ENCODE measurements around the gene IMMP2L. TPM values are rescaled to one million over a fixed set of nuclear protein-coding genes. Genes with fewer than 3 reads are reported as not detected.

IMMP2L gene
- total RNA-seq, 2 experiments from 2014 or later: 5.2 to 6.5 TPM

DNA sequence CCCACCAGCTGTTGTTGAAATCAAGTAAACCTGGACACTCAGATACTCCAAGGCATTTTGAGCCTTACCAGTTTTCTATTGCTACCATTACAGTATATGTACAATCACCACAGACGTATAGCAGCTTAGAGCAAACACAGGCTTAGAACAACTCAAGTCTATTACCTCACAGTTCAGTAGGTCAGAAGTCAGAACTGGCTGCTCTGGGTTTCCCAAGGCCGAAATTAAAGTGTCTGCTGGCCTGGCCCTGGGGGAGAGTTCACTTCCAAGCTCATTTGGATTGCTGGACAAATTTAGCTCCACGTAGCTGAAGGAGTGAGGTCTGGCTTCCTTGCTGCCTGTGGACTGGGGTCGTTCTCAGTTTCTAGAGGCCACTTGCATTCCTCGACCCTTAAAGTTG is 731.5 kb downstream of the IMMP2L start:
- Mint-ChIP-seq H3K9me3 (peaks cover 5% of the 10 kb centered on the region), H3K4me3 (no peak overlapping the region), H3K27ac (no peak overlapping the region), H3K36me3 (ENCODE audit: low read depth) (peaks cover 4% of the 10 kb centered on the region), H3K27me3 (no peaks in the 10 kb centered on the region), H3K4me1 (peaks cover 14% of the 10 kb centered on the region)
- no peak for DNase-seq
- ChIA-PET POLR2A (no interaction called here), CTCF (no interaction called here)

- H3K9me3 Mint-ChIP-seq: peaks cover 4% of the 10 kb centered on the region
- H3K36me3 Mint-ChIP-seq (ENCODE audit: low read depth): peaks cover 2% of the 10 kb centered on the region
- DNase-seq: no peak
- POLR2A ChIA-PET: no interaction called here
- H3K4me3 Mint-ChIP-seq: no peak overlapping the region
- no peak overlapping the region for H3K27ac Mint-ChIP-seq
- peaks cover 3% of the 10 kb centered on the region for H3K4me1 Mint-ChIP-seq
- CTCF ChIA-PET: no interaction called here
- H3K27me3 Mint-ChIP-seq: no peaks in the 10 kb centered on the region
These were observed 734.4 kb downstream of the IMMP2L start for GRCh38 chr7:110827936-110828335.

GRCh38 chr7:110827287-110827855 is 734.9 kb downstream of the IMMP2L start:
- peaks cover 3% of the 10 kb centered on the region for H3K4me1 Mint-ChIP-seq
- DNase-seq: no peak
- H3K9me3 Mint-ChIP-seq: peaks cover 4% of the 10 kb centered on the region
- H3K36me3 Mint-ChIP-seq (ENCODE audit: low read depth): peaks cover 2% of the 10 kb centered on the region
- H3K27ac Mint-ChIP-seq: no peak overlapping the region
- no peaks in the 10 kb centered on the region for H3K27me3 Mint-ChIP-seq
- POLR2A ChIA-PET: no interaction called here
- no peak overlapping the region for H3K4me3 Mint-ChIP-seq
- CTCF ChIA-PET: no interaction called here

- ChIA-PET POLR2A (no interaction called here), CTCF (no interaction called here)
- Mint-ChIP-seq H3K27ac (no peak overlapping the region), H3K36me3 (ENCODE audit: low read depth) (peaks cover 3% of the 10 kb centered on the region), H3K4me1 (no peaks in the 10 kb centered on the region), H3K4me3 (no peak overlapping the region), H3K9me3 (peaks cover 10% of the 10 kb centered on the region), H3K27me3 (no peaks in the 10 kb centered on the region)
- no peak for DNase-seq
These were observed 748.3 kb downstream of the IMMP2L start for GRCh38 chr7:110813986-110814385.

DNA sequence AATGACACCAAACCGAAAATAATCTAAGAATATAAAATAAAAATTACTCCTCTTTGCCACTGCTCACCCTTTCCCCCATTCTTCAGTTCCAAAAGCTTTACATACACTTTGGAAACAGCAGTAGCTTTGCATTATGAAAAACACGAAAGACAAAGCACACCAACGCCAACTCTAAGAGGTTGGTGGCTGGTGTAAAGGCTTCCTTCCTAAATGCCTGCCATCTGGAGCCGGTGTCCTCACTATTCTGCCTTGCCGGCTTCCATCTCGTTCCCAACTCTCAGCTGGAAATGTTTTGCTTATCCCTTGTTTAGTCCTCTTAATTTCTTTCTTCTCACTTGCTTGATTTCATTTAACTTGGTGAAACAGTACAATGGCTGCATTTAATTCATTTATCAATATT is 752.5 kb downstream of the IMMP2L start:
- CTCF ChIA-PET: interaction anchor here (1.0 kb wide), 1 partner anchor 23 kb away, joined by 4 read pairs; no protein-coding TSS in a partner anchor
- no peak for DNase-seq
- POLR2A ChIA-PET: no interaction called here
- Mint-ChIP-seq H3K27me3 (no peaks in the 10 kb centered on the region), H3K4me1 (peaks cover 2% of the 10 kb centered on the region), H3K27ac (no peak overlapping the region), H3K36me3 (ENCODE audit: low read depth) (no peaks in the 10 kb centered on the region), H3K4me3 (no peak overlapping the region), H3K9me3 (peaks cover 9% of the 10 kb centered on the region)

DNA sequence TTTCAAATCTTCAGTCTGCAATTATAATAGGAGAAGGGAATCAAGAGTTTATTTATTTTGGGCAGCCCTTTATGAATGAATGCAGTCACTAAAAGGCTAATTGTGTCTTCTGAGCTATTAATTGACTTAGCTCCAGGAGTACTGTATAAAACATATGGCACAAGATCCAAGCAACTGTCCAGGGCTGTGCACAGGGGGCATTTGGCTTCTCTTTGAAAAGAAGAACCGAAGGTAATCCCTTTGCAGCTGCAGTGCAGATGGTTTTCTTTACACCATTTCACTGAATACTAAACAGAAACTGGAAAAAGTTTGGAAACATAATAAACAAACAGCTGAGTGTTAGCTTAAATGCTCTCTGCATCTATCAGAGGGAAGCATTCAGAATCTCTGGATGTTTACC is 753.9 kb downstream of the IMMP2L start:
- CTCF ChIA-PET: interaction anchor here (1.5 kb wide), 1 partner anchor 9 kb away, joined by 3 read pairs; no protein-coding TSS in a partner anchor
- no peaks in the 10 kb centered on the region for H3K27me3 Mint-ChIP-seq
- H3K4me3 Mint-ChIP-seq: no peak overlapping the region
- peaks cover 9% of the 10 kb centered on the region for H3K9me3 Mint-ChIP-seq
- no peak for DNase-seq
- H3K27ac Mint-ChIP-seq: no peak overlapping the region
- H3K4me1 Mint-ChIP-seq: peaks cover 2% of the 10 kb centered on the region
- POLR2A ChIA-PET: no interaction called here
- H3K36me3 Mint-ChIP-seq (ENCODE audit: low read depth): no peaks in the 10 kb centered on the region

GRCh38 chr7:110804501-110804900 is 757.8 kb downstream of the IMMP2L start:
- ChIA-PET CTCF (no interaction called here), POLR2A (no interaction called here)
- Mint-ChIP-seq H3K4me3 (no peak overlapping the region), H3K36me3 (ENCODE audit: low read depth) (peaks cover 1% of the 10 kb centered on the region), H3K27me3 (no peaks in the 10 kb centered on the region), H3K4me1 (peaks cover 8% of the 10 kb centered on the region), H3K9me3 (peaks cover 13% of the 10 kb centered on the region), H3K27ac (no peak overlapping the region)
- no peak for DNase-seq

GRCh38 chr7:110803602-110804143 is 758.6 kb downstream of the IMMP2L start:
- Mint-ChIP-seq H3K36me3 (ENCODE audit: low read depth) (peaks cover 1% of the 10 kb centered on the region), H3K27ac (no peak overlapping the region), H3K27me3 (no peaks in the 10 kb centered on the region), H3K4me1 (peaks cover 8% of the 10 kb centered on the region), H3K9me3 (peaks cover 13% of the 10 kb centered on the region), H3K4me3 (no peak overlapping the region)
- POLR2A ChIA-PET: no interaction called here
- CTCF ChIA-PET: interaction anchor here (0.7 kb wide), 1 partner anchor 42 kb away, joined by 3 read pairs; no protein-coding TSS in a partner anchor
- DNase-seq: no peak

GRCh38 chr7:110801502-110801901 is 760.8 kb downstream of the IMMP2L start:
- CTCF ChIA-PET: no interaction called here
- Mint-ChIP-seq H3K36me3 (ENCODE audit: low read depth) (peaks cover 1% of the 10 kb centered on the region), H3K4me1 (peaks cover 6% of the 10 kb centered on the region), H3K27ac (no peak overlapping the region), H3K4me3 (no peak overlapping the region), H3K27me3 (no peaks in the 10 kb centered on the region), H3K9me3 (peaks cover 8% of the 10 kb centered on the region)
- no peak for DNase-seq
- POLR2A ChIA-PET: no interaction called here

GRCh38 chr7:110800984-110801383 is 761.3 kb downstream of the IMMP2L start:
- POLR2A ChIA-PET: no interaction called here
- peaks cover 6% of the 10 kb centered on the region for H3K4me1 Mint-ChIP-seq
- H3K27ac Mint-ChIP-seq: no peak overlapping the region
- DNase-seq: no peak
- H3K4me3 Mint-ChIP-seq: no peak overlapping the region
- H3K9me3 Mint-ChIP-seq: peaks cover 8% of the 10 kb centered on the region
- H3K27me3 Mint-ChIP-seq: no peaks in the 10 kb centered on the region
- CTCF ChIA-PET: no interaction called here
- H3K36me3 Mint-ChIP-seq (ENCODE audit: low read depth): peaks cover 1% of the 10 kb centered on the region

- peaks cover 10% of the 10 kb centered on the region for H3K9me3 Mint-ChIP-seq
- H3K27me3 Mint-ChIP-seq: no peaks in the 10 kb centered on the region
- no peak for DNase-seq
- ChIA-PET POLR2A (no interaction called here), CTCF (no interaction called here)
- peaks cover 6% of the 10 kb centered on the region for H3K4me1 Mint-ChIP-seq
- no peak overlapping the region for H3K4me3 Mint-ChIP-seq
- H3K36me3 Mint-ChIP-seq (ENCODE audit: low read depth): peaks cover 5% of the 10 kb centered on the region
- H3K27ac Mint-ChIP-seq: no peak overlapping the region
These were observed 764.6 kb downstream of the IMMP2L start for GRCh38 chr7:110797656-110798055.

DNA sequence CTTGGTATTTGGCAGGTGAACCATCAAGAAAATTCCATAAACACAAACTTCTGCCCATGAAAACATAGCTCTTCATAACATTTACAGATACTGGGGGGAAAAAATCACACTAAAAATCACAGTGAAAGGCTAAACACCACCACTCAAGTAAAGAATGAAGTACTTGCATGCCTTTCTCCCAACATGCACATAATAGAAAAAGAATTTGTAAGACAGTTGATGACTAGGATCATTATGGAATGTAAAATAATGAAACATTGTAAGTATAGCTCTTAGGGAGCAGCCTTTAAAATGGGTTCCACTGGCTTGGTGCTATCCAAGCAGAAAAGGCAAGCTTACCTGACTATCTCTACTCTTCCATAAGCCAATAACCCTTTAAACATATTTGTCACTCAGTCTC is 771.3 kb downstream of the IMMP2L start:
- no peak for DNase-seq
- H3K4me1 Mint-ChIP-seq: no peaks in the 10 kb centered on the region
- H3K27ac Mint-ChIP-seq: no peak overlapping the region
- no peak overlapping the region for H3K4me3 Mint-ChIP-seq
- peaks cover 4% of the 10 kb centered on the region for H3K36me3 Mint-ChIP-seq (ENCODE audit: low read depth)
- H3K27me3 Mint-ChIP-seq: no peaks in the 10 kb centered on the region
- POLR2A ChIA-PET: no interaction called here
- CTCF ChIA-PET: no interaction called here
- peaks cover 10% of the 10 kb centered on the region for H3K9me3 Mint-ChIP-seq

DNA sequence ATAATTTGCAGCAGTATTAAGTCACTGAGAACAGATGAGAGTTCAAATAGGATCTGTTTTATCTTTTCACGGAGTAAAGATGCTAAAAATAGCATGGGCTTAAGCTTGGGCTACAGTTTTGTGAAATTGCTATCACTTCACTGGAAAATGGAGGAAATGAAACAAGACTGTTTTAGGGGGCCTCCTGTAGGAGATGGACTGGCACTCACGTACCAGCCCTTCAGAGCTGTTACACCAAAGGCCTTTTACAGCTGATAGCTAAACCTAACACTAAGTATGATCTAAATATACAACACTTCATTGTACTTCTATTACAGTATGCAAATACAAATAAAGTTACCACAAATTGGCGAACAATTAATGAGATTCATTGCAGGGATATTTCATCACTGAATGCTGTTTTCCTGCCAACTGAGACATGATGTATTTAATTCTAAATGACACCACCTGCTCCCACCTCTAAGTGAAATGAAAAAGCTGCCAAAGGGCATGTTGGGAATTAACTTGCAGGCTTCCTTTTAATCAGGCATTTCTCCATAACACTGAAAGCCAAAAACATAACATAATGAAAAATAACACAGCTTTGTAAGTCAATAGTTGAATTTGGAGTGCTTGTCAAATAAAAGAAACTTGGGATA is 775.8 kb downstream of the IMMP2L start:
- ChIA-PET CTCF (no interaction called here), POLR2A (no interaction called here)
- Mint-ChIP-seq H3K4me3 (no peak overlapping the region), H3K36me3 (ENCODE audit: low read depth) (no peaks in the 10 kb centered on the region), H3K9me3 (no peaks in the 10 kb centered on the region), H3K4me1 (peaks cover 2% of the 10 kb centered on the region), H3K27ac (no peak overlapping the region), H3K27me3 (no peaks in the 10 kb centered on the region)
- DNase-seq: no peak

- no peak overlapping the region for H3K27ac Mint-ChIP-seq
- no peaks in the 10 kb centered on the region for H3K27me3 Mint-ChIP-seq
- CTCF ChIA-PET: no interaction called here
- no peaks in the 10 kb centered on the region for H3K9me3 Mint-ChIP-seq
- no peak overlapping the region for H3K4me3 Mint-ChIP-seq
- no peaks in the 10 kb centered on the region for H3K36me3 Mint-ChIP-seq (ENCODE audit: low read depth)
- POLR2A ChIA-PET: no interaction called here
- peaks cover 2% of the 10 kb centered on the region for H3K4me1 Mint-ChIP-seq
- DNase-seq: no peak
These were observed 777.5 kb downstream of the IMMP2L start for GRCh38 chr7:110784749-110785148.

Measured in activated CD4-positive, alpha-beta T cell treated with anti-CD3 and anti-CD28 coated beads, Interleukin-2, amount 10 ng/mL, durations not matched to agents 7 days and 5 days (primary cell).